Dedifferentiated amniotic fluid mesenchymal stem cell (primary cell): ENCODE data around the gene FXR2.
"Not testable (repeated sequence)": the region's sequence is repeated elsewhere in the genome, so short reads cannot be mapped to it uniquely, and the experiment has no call there.

Experiments
- DNase-seq: peaks from one replicate; pipeline ENCODE4 v3.0.0-alpha.2; 2016; ENCODE audit errors: extremely low spot score

Gene FXR2

DNA sequence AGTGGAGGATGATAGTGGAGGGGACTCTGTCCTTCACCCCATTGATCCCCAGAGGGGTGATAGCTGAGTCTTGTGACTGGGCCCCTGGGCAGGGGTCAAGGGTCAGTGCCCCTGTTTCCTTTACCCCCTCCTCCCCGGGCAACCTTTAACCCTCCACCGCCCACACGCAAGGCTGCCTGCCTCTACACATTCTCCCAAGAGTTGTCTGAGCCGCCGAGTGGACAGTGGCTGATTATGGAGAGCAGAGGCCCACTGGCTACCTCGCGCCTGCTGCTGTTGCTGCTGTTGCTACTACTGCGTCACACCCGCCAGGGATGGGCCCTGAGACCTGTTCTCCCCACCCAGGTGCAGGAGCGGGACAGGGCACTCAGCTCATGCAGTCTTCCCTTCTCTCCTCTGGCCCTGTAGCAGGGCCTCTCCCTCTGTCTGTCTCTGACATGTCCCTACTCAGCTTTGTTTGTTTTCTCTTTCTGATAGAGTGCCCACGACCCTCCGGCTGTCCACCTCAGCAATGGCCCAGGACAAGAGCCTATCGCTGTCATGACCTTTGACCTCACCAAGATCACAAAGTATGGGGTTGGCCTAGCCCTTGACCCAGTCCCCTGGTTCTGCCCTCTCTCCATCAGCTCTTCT is 15.4 kb upstream of the FXR2 start, which contains the start of gene SHBG:
Gene SHBG, plus strand, starts transcription at position 197 of the 633 bp plus-strand sequence. Its CDS starts 38 bp downstream, at position 235.
- DNase-seq = no peak

GRCh38 chr17:7627250-7628121 is 12.8 kb upstream of the FXR2 start, which contains the start of gene SAT2:
TSS of gene SAT2 (minus strand) at chr17:7627821. CDS start at chr17:7627635, 186 bp downstream.
- DNase-seq = peak; percentile 94

DNA sequence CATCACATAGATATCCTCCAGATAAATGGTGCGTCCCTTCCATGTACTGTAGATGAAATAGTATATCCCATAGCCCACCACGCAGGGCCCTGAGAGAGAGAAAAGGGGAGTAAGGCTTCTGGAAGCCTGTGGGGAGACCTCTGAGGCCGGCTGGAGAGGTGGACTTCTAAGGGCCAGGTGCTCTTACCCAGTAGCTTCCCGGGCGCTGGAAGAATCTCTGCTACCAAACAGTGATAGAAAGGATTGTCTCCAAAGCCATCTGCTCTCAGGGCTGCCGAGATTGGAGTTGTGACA is 12.2 kb upstream of the FXR2 start:
- no peak for DNase-seq

DNA sequence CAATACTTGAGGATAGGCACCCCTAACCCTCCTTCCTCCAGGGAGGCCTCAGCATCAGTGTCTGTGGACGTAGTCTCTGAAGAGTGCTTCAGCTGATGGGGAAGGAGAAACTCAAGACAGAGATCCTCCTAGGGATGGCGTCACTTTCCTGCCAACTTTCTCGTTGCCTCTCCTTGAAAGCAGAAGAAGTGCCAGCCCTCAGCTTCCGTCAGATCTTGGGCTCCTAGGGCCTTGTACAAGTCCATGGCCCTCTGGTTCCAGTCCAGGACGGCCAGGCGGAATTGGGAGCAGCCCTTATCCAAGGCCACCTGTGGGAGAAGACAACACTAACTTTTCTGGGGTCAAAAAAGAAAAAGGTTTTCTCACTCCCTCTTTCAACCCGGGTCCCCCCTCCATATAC is 11.6 kb upstream of the FXR2 start:
- DNase-seq = no peak

- not testable (repeated sequence) for DNase-seq
Observed at GRCh38 chr17:7625749-7626148, 11.1 kb upstream of the FXR2 start.

DNA sequence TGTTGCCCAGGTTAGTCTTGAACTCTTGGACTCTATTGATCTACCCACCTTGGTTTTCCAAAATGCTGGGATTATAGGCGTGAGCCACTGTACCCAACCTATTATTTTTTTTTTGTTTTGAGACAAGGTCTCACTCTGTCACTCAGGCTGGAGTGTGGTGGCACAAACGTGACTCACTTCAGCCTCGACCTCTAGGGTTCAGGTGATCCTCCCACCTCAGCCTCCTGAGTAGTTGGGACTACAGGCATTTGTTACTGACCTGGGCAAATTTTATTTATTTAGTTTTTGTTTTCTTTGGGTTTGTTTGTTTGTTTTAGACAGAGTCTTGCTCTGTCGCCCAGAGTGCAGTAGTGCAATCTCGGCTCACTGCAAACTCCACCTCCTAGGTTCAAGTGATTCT is 9.0 kb upstream of the FXR2 start:
- DNase-seq = no peak

GRCh38 chr17:7620835-7621234 is 6.1 kb upstream of the FXR2 start:
- DNase-seq = no peak

- no peak for DNase-seq
Observed at GRCh38 chr17:7618608-7619007, 3.9 kb upstream of the FXR2 start.

DNA sequence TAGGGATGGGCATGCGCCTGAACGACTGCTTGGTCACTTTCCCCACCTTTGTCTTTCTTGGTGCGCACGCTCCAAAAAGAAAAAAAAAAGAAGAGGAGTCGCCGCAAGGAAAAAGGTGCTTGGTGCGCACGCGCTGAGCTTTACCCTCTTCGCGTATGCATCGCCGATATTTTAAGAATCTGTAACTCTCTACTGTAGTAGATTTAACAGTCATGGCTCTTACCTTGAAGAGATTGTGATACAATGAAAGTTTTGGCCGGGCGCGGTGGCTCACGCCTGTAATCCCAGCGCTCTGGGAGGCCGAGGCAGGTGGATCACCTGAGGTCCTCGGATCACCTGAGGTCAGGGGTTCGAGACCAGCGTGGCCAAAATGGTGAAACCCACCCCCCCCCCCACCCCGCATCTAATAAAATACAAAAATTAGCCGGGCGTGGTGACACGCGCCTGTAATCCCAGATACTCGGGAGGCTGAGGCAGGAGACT is 609 bp upstream of the FXR2 start:
- no peak for DNase-seq

- DNase-seq = no peak
Observed at GRCh38 chr17:7613769-7614424, 800 bp downstream of the FXR2 start.

- DNase-seq = peak; percentile 31
Observed at GRCh38 chr17:7612294-7612640, 2.4 kb downstream of the FXR2 start.

GRCh38 chr17:7611635-7612293 is 2.9 kb downstream of the FXR2 start:
- DNase-seq = peak; percentile 14

DNA sequence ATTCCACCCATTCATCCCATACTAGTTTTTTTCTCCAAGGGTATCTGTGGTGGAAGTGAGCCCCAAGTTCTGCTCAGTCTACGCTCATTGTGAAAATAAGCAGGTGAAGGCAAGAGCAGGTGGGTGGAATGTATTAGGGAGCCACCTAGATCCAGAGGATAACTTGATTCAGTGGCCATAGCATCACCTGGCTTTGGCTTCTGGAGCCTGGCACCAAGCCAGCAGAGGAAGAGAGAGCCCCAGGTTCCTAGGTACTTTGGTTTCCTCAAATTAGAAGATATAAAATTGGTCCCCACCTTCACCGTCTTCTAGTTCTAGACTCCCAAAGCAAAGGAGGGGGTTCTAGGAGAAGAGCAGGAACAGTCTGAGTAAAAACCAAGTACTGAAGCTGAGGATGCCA is 4.1 kb downstream of the FXR2 start:
- DNase-seq = no peak

- peak; percentile 14 for DNase-seq
Observed at GRCh38 chr17:7606280-7606679, 8.4 kb downstream of the FXR2 start.

DNA sequence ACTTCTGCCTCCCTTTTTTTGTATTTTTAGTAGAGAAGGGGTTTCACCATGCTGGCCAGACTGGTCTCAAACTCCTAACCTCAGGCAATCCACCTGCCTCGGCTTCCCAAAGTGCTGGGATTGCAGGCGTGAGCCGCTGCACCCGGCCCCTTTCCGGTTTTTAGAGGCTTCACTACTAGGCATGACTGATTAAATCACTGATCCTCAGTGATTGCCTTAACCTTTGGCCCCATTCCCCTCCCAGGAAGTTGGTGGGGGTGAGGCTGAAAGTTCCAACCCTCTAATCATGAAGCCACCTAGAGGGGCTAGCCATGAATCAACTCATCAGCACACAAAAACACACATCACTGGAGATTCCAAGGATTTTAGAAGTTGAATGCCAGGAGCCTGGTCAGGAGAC is 17.1 kb downstream of the FXR2 start:
- DNase-seq = not testable (repeated sequence)

DNA sequence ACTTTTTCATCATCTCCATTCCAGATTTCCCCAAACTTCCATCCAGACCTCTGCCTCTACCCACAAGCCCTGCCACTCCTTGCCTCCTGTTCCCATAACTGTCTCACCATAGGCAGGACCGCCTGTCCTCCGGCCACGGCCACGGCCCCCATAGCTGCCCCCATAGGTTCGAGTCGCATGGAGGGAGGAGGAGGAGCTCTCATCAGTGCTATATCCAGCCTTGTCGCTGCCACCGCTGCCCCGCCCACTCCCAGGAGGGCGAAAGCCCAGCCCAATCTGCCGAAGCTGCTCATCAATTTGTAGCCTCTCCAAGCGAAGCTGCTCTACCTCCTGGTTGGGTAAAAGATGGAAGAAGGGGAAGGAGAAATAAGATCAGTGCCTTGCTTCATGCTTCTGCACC is 21.4 kb downstream of the FXR2 start:
- no peak for DNase-seq

GRCh38 chr17:7592422-7593021 is 22.2 kb downstream of the FXR2 start:
- DNase-seq = no peak

- no peak for DNase-seq
Observed at GRCh38 chr17:7591596-7591995, 23.1 kb downstream of the FXR2 start.

DNA sequence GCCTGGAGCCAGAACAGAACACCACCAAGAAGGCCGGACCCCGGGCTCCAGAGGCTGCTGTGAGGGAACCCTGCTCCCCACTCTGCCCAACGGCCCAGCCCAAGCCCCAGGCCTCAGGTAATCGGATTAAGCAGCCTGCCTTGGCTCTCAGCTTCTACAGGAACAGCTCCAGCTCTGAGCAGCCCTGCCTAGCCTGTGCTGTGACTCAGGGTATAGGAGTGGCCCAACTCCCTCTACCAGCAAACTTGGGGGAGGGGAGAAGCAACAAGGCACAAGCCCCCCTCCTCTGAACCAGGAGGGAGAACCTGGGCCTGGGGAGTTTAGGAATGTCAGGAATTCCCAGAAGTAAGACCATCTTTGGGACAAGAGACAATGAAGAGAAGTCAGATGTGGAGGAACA is 24.0 kb downstream of the FXR2 start:
- DNase-seq = peak; percentile 57

- peak; percentile 13 for DNase-seq
Observed at GRCh38 chr17:7589891-7590691, 24.6 kb downstream of the FXR2 start, which contains the start of gene SOX15. TSS of gene SOX15 (minus strand) at chr17:7590094. CDS start at chr17:7589676, 418 bp downstream.
